Coronary artery (tissue), 2 donors: ENCODE data around the gene TWIST2.

Experiments
- DNase-seq: peaks from one replicate; pipeline ENCODE4 v3.0.0-alpha.2; 2017; ENCODE audit warnings: low spot score
- H3K27ac ChIP-seq, 2 donors: fragments of 200-600 bp; sonication (generic); one replicate each; pipeline ENCODE4 v1.5.1; 2016 to 2019
- H3K4me3 ChIP-seq: fragments of 200-600 bp; sonication (generic); 2 replicates; pipeline ENCODE4 v1.5.1; 2016; ENCODE audit warnings: mild to moderate bottlenecking, moderate library complexity
- TF ChIP-seq, protein P1 (sequence below): fragments of 200-600 bp; sonication (generic); IDR thresholded peaks from one replicate; pipeline ENCODE4 v1.5.1; 2019; ENCODE audit warnings: antibody characterized with exemption

The TWIST2 gene

DNA sequence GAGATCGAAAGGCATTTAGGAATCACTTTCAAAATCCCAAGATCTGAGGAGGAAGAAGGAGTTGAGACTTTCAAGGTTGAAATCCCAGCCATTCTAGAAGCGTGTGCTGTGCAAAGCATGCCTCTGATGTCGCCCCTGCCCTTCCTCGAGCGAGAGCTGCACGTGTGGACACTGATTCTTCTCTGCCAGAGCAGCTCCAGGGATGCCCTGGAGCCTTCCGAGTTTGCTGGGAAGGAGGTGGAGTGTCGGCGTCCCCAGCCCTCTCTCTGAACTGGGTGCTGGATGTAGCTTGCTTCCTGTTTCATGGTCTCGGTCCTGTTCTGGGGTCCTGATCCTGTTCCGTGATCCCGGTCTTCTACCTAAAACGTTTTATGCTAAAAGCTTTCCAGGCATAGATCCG lies 76.1 kb downstream of the TWIST2 start:
- H3K27ac ChIP-seq = no peak overlapping the region
- DNase-seq = no peak
- H3K4me3 ChIP-seq = no peak overlapping the region
- TF ChIP-seq, protein P1, sequence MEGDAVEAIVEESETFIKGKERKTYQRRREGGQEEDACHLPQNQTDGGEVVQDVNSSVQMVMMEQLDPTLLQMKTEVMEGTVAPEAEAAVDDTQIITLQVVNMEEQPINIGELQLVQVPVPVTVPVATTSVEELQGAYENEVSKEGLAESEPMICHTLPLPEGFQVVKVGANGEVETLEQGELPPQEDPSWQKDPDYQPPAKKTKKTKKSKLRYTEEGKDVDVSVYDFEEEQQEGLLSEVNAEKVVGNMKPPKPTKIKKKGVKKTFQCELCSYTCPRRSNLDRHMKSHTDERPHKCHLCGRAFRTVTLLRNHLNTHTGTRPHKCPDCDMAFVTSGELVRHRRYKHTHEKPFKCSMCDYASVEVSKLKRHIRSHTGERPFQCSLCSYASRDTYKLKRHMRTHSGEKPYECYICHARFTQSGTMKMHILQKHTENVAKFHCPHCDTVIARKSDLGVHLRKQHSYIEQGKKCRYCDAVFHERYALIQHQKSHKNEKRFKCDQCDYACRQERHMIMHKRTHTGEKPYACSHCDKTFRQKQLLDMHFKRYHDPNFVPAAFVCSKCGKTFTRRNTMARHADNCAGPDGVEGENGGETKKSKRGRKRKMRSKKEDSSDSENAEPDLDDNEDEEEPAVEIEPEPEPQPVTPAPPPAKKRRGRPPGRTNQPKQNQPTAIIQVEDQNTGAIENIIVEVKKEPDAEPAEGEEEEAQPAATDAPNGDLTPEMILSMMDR = no peak

DNA sequence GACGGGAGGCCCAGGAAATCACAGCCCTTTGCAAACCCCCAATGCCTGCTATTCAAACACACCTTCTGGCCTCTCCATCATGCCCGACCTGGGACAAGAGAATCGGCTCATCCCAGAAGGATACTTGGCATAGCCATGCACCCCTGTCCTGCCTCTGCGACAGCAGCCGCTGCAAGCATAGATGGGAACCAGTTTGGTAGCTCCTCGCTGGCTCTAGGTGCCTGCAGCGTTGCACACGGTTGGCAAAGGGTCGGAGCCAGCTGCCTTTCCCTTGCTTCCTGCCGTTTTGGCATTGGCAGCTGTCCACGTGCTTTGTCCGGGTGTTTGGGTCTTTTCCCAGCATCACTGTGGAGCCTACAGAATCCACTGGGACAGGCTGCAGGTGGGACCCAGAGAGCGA lies 76.9 kb downstream of the TWIST2 start:
- H3K27ac ChIP-seq = no peak overlapping the region
- DNase-seq = no peak

DNA sequence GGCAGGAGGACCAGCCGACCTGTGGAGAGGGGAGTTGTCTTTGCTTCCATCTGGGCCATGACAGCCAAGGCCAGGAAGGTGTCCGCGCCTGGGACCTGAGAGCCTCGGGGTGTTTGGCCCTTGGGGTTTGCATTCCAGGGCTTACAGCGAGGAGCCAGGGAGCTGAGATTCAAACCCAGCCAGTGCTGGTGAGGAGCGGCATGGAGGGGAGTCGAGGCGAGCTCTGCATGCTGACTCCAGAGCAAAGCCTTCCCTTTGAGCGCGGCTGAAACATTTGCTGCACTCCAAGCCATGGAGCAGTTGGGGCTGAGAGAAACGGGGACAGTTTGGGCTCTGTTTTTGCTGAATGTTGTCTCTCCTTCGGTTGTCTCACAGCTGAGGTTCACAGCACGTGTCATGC lies 77.4 kb downstream of the TWIST2 start:
- no peak for DNase-seq

More for the DNA sequence above, 76.9 kb downstream of the TWIST2 start:
- no peak overlapping the region for H3K4me3 ChIP-seq
- TF ChIP-seq, protein P1 = no peak

DNA sequence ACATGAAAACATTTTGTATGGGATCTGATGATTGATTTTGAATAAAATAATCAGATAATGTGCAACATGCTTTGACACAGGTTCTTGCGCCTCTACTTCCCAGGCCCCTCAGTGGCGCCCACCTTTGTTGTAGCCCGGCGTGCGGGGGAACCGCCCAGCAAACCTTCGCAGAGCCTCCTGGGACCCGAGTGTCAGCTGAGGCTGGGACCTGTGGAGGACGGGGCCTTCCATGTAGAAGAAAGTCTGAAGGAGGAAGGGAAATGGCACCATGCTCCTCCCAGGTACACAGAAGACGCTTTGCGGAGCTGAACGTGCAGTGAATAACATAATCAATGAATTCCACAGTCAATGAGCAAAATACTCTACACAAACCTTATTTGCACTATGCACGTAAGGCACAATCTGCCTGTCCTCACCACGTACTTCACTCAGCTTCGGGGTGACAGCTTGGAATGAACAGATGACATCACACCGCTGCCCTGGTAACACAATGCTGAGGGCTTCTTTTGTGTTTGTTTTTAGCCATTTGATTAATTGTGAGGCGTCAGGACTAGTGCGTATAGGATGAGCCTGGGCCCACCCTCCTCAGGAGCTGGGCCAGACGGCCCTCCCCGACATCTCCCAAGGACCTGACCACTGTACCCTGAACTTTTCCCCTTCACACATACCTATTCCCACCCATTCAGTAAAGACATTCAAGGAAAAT lies 78.1 kb downstream of the TWIST2 start:
- H3K4me3 ChIP-seq = no peak overlapping the region
- DNase-seq = no peak
- TF ChIP-seq, protein P1 = no peak
- H3K27ac ChIP-seq = no peak overlapping the region

More for the DNA sequence above, 77.4 kb downstream of the TWIST2 start:
- no peak overlapping the region for H3K4me3 ChIP-seq
- no peak overlapping the region for H3K27ac ChIP-seq
- TF ChIP-seq, protein P1 = no peak

DNA sequence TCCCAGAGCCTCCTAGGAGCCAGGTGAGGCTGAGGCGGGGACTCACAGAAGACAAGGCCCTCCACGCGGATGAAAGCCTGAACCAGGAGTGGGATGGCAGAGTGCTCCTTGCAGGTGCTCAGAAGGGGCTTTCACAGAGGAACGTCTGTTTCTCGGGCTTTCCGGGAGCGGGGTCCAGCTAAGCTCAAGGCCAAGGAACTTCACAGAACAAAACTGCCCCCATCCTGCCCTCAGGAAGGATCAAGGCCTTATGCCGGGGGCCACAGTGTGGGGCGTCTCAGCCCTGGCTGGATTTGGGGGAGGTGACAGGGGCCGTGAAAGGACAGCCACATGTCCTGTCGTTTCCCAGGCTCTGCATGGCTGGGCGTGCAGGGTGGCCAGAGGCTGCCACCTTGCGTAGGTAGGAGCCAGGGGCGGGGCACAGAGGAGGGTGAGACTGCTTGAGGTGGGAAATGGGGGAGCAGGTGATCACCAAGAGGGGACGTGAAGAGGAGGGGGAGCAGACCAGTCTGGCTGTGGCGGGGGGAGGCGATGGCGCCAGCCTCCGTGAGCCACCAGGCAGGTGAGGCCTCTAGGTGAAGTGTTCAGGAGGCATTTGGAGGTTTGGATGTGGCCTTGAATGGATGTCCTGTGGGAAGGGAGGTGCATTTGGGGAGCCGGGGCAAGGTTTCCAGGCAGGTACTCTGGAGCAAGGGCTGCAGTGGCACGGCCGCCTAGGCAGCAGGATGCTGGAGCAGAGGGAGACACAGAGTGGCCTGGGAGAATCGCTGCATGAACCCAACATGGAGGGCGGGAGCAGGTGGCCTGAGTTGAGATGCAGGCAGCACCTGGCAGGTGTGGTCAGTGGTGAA lies 79.1 kb downstream of the TWIST2 start:
- DNase-seq = no peak
- Histone ChIP-seq H3K4me3 (no peak overlapping the region), H3K27ac (no peak overlapping the region)
- TF ChIP-seq, protein P1 = no peak

DNA sequence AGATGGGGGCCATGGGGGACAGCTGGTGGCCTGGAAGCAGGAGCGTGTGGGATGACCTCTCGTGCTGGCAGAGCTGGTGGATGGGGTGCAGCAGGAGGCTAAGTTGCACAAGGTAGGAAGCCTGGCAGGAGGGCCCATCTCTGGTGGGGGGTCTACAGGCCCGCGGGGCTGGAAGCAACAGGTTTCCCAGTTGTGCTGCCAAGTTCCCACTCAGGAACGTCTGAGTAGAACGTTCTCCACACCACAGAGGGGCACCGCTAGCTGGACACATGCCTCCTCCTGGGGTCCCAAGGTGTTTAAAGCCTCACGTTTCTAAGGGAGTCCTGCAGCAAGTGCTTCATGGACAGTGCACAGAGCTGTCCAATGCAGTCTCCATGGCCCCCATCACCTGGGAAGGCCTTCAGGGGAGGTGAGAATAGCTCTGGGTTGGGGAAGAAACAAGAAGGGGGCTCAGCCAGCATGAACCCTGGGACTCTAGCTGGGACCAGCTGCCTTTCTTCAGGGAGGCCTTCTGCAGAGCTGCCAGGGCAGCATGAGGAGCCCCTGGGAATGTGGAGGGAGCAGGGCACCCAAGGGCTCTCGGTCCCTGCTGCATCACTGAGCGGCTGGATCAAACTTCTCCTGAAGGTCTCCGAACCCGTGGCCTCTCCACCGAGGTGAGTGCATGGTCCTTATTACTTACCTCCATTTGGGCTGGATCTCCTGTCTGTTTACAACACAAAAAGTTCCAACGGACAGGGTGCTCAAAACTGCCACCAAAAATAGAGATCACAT lies 80.0 kb downstream of the TWIST2 start:
- Histone ChIP-seq H3K4me3 (no peak overlapping the region), H3K27ac (peak overlapping the region in 1 of 2 donors; percentile 79)
- peak; percentile 66 for DNase-seq
- TF ChIP-seq, protein P1 = no peak
